ENCODE data around the gene EIF4G3.

DNA sequence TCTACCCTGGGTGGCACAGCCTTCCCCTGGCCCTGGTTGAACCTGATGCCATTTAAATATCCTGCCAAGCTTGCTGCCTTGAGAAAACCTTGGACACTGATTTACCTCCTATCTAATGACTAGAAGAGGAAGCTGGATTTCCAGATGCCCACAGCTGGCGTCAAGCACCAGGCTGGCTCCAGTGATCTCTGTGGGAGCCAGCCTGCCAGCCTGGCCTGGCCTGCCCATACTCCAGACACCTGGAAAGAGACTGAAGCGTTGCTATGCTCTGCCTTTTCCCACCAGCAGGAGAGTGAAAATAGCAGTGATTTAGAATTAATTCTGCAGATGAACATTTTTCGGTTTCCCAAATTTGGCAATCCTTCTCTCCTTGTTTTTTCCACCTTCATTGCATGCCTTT is 11.5 kb upstream of the EIF4G3 start:
- TF ChIP-seq, protein P1, sequence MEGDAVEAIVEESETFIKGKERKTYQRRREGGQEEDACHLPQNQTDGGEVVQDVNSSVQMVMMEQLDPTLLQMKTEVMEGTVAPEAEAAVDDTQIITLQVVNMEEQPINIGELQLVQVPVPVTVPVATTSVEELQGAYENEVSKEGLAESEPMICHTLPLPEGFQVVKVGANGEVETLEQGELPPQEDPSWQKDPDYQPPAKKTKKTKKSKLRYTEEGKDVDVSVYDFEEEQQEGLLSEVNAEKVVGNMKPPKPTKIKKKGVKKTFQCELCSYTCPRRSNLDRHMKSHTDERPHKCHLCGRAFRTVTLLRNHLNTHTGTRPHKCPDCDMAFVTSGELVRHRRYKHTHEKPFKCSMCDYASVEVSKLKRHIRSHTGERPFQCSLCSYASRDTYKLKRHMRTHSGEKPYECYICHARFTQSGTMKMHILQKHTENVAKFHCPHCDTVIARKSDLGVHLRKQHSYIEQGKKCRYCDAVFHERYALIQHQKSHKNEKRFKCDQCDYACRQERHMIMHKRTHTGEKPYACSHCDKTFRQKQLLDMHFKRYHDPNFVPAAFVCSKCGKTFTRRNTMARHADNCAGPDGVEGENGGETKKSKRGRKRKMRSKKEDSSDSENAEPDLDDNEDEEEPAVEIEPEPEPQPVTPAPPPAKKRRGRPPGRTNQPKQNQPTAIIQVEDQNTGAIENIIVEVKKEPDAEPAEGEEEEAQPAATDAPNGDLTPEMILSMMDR (IDR thresholded peaks at IDR 0.05; ENCODE audit: low read depth, low read length, poor library complexity, severe bottlenecking): no peak
- no peak for TF ChIP-seq EZH2phosphoT487 (IDR thresholded peaks at IDR 0.05; ENCODE audit: borderline replicate concordance, low read length)
